K562 (cell line): ENCODE results near the gene ARHGEF12. TPM values are rescaled to one million over a fixed set of nuclear protein-coding genes. Genes with fewer than 3 reads are reported as not detected.

ENCODE experiments used
- ATAC-seq: fragments of 200-7000 bp; cut with Tn5 transposase; 3 replicates; pipeline ENCODE4 v1.9.1; 2020; ENCODE audit warnings: moderate library complexity
- BruUV-seq: library from RNA; stranded (reverse); fragments of 400-500 nt; replicated peaks from 2 replicates; lab custom pipeline; 2021; lab: Mats Ljungman, UMichigan
- CTCF ChIA-PET: fragments of 300-600 bp; formaldehyde crosslinking; extraction: SDS; loops from one replicate; lab custom pipeline; 2021; ENCODE audit warnings: low intra/inter-chr PET ratio; lab: Yijun Ruan, JAX
- POLR2A ChIA-PET: fragments of 300-600, 350-650 bp; sonication (Branson Sonifier 250); formaldehyde crosslinking; extraction: SDS; loops from one replicate; lab custom pipeline; 2021; ENCODE audit warnings: antibody characterized with exemption, inconsistent platforms; lab: Yijun Ruan, JAX
- DNase-seq, 4 experiments: peaks; one replicate each; pipeline versions ENCODE4 v3.0.0 to v3.0.0-alpha.2; 2011 to 2018; ENCODE audit warnings: low spot score in 3 of 4, mixed read lengths in 3 of 4; ENCODE audit errors: extremely low read depth in 1 of 4
- FAIRE-seq: peaks from 2 replicates; lab custom pipeline; 2011; peaks lifted over from hg19 to GRCh38; lab: Jason Lieb, UNC
- H2AFZ ChIP-seq: 2 replicates; pipeline ENCODE4 v1.6.0; 2011; ENCODE audit warnings: low read depth, low read length, control low read depth, inconsistent platforms
- H3K27ac ChIP-seq: fragments of 200-600 bp; 3 replicates; pipeline ENCODE4 v1.8.0; 2011; ENCODE audit warnings: low read depth, mild to moderate bottlenecking, control low read depth, inconsistent platforms, low read length, moderate library complexity, mixed read lengths; ENCODE audit errors: extremely low read depth
- H3K27me3 ChIP-seq, 2 experiments: fragments of 300-600 bp in 1 of 2; 2 replicates in 1 of 2; 3 replicates in 1 of 2; pipeline versions ENCODE4 v1.6.0 to v1.8.0; 2011; ENCODE audit warnings: inconsistent platforms in 2 of 2, low read length in 2 of 2, mild to moderate bottlenecking in 1 of 2, mixed read lengths in 1 of 2, moderate library complexity in 1 of 2; ENCODE audit not compliant: control insufficient read depth in 2 of 2, insufficient read depth in 2 of 2
- H3K36me3 ChIP-seq: fragments of 300-600 bp; 3 replicates; pipeline ENCODE4 v1.8.0; 2011; ENCODE audit warnings: mild to moderate bottlenecking, low read length, inconsistent platforms; ENCODE audit not compliant: control insufficient read depth, insufficient read depth
- H3K4me1 ChIP-seq, 2 experiments: fragments of 200-600 bp in 1 of 2; replicated peaks in 1 of 2; 2 replicates in 1 of 2; 3 replicates in 1 of 2; pipeline versions ENCODE4 v1.5.1 to v1.8.0; 2011; ENCODE audit warnings: inconsistent platforms in 2 of 2, low read length in 2 of 2, mild to moderate bottlenecking in 1 of 2, mixed read lengths in 1 of 2, moderate library complexity in 1 of 2; ENCODE audit not compliant: control insufficient read depth in 2 of 2, insufficient read depth in 2 of 2
- H3K4me2 ChIP-seq: 2 replicates; pipeline ENCODE4 v1.6.1; 2011; ENCODE audit warnings: low read length, control low read depth, inconsistent platforms, mixed read lengths; ENCODE audit not compliant: insufficient read depth
- H3K4me3 ChIP-seq: fragments of 200-600 bp; sonication (generic), shearing (Covaris generic); 2 replicates; pipeline ENCODE4 v1.5.1; 2016; ENCODE audit warnings: control low read depth, inconsistent platforms
- H3K79me2 ChIP-seq: fragments of 200-600 bp; 3 replicates; pipeline ENCODE4 v1.8.0; 2011; ENCODE audit warnings: low read length, inconsistent platforms; ENCODE audit not compliant: control insufficient read depth, insufficient read depth
- H3K9ac ChIP-seq, 2 experiments: 2 replicates each; pipeline versions ENCODE4 v1.6.0 to v1.6.1; 2011; ENCODE audit warnings: low read depth in 2 of 2, low read length in 2 of 2, control low read depth in 1 of 2, inconsistent platforms in 1 of 2, mild to moderate bottlenecking in 1 of 2, mixed read lengths in 1 of 2; ENCODE audit not compliant: insufficient read depth in 1 of 2
- H3K9me1 ChIP-seq: one replicate; pipeline ENCODE4 v1.6.0; 2011; ENCODE audit warnings: inconsistent platforms, mild to moderate bottlenecking, low read length, moderate library complexity; ENCODE audit not compliant: control insufficient read depth, insufficient read depth
- H3K9me3 ChIP-seq: replicated peaks from 2 replicates; pipeline ENCODE4 v1.5.1; 2011; ENCODE audit warnings: low read depth, low read length, inconsistent platforms; ENCODE audit not compliant: control insufficient read depth, insufficient read depth
- H4K20me1 ChIP-seq: replicated peaks from 2 replicates; pipeline ENCODE4 v1.6.1; 2011; ENCODE audit warnings: low read length, inconsistent platforms, mixed read lengths; ENCODE audit not compliant: control insufficient read depth, insufficient read depth
- CTCF ChIP-seq, 3 experiments: IDR thresholded peaks in 2 of 3; conservative IDR thresholded peaks in 1 of 3; 2 replicates each; pipeline ENCODE4 v1.5.1; 2011 to 2012; ENCODE audit warnings: low read length in 3 of 3, mild to moderate bottlenecking in 3 of 3, control low read depth in 2 of 3, improper control_type of control experiment in 1 of 3, inconsistent platforms in 1 of 3, low read depth in 1 of 3, mixed read lengths in 1 of 3, moderate library complexity in 1 of 3; ENCODE audit not compliant: insufficient read depth in 2 of 3
- ELF2 ChIP-seq: fragments of 250-450 bp; sonication (Bioruptor Pico); IDR thresholded peaks from 2 replicates; pipeline ENCODE4 v1.5.0; 2021; ENCODE audit warnings: mild to moderate bottlenecking
- MEF2A ChIP-seq: IDR thresholded peaks from 2 replicates; pipeline ENCODE4 v1.6.1; 2011; ENCODE audit warnings: low read depth, mild to moderate bottlenecking, low read length, moderate library complexity; ENCODE audit not compliant: control insufficient read depth
- RBM25 ChIP-seq: fragments of 200-400 bp; formaldehyde crosslinking; IDR thresholded peaks from 2 replicates; pipeline ENCODE4 v1.6.1; 2018; ENCODE audit warnings: low read length, low read depth, moderate library complexity; ENCODE audit not compliant: severe bottlenecking
- TRIM28 ChIP-seq: fragments of 450-650 bp; IDR thresholded peaks from 2 replicates; pipeline ENCODE4 v1.6.1; 2017
- ZBED1 ChIP-seq: IDR thresholded peaks from 2 replicates; pipeline ENCODE4 v1.6.1; 2014
- ZNF668 ChIP-seq: fragments of 250-450 bp; sonication (Bioruptor Pico); IDR thresholded peaks from 2 replicates; pipeline ENCODE4 v1.8.0; 2022; ENCODE audit warnings: mild to moderate bottlenecking, inconsistent platforms
- WGBS: fragments of 100-300 bp; shearing (Covaris generic); methylation state at CpG from one replicate; pipeline ENCODE4 v1.1.6; 2016; ENCODE audit warnings: low coverage, mixed read lengths; ENCODE audit not compliant: insufficient coverage; ENCODE audit errors: missing lambda C conversion rate; 5-methylcytosine and 5-hydroxymethylcytosine counted together
- in situ Hi-C: fragments of 300-500 bp; cut with MboI; formaldehyde crosslinking; loops from 4 replicates; pipeline ENCODE4 v1.15.0; 2018; ENCODE audit warnings: inconsistent platforms, mixed read lengths
- intact Hi-C: fragments of 100-400 bp; cut with micrococcal nuclease; formaldehyde crosslinking; loops from 2 replicates; pipeline ENCODE4 v1.14.2; 2022
- polyA plus RNA-seq, 8 experiments: library from polyadenylated mRNA; depleted of rRNA in 4 of 8; stranded (reverse) in 5 of 8; unstranded in 3 of 8; fragments of >200 nt; fragmentation: Nextera tagmentation in 2 of 8; fragmentation: Illumina TruSeq in 1 of 8; extraction: Ambion mirVana in 2 of 8; extraction: Trizol in 1 of 8; gene quantifications; 2 replicates each; pipeline versions ENCODE4 v1.2.1 to v1.2.3, GENCODE V29; 2011 to 2014; ENCODE audit warnings: inconsistent platforms in 1 of 8, missing spikeins in 1 of 8
- total RNA-seq, 7 experiments: library from RNA; depleted of rRNA in 6 of 7; stranded (reverse); fragments of >200 nt in 6 of 7; fragmentation: Illumina TruSeq in 2 of 7; extraction: Trizol in 2 of 7; gene quantifications; 2 replicates each; pipeline versions ENCODE4 v1.2.1 to v1.2.3, GENCODE V29; 2011 to 2021; ENCODE audit warnings: low replicate concordance in 1 of 7

The ARHGEF12 gene
- total and polyA plus RNA-seq, 9 of the 15 experiments (the other 6 are each of a cell fraction or from before 2014, with no cell fraction given) = 3.5 to 51.7 (median 29.5) TPM

GRCh38 chr11:120528749-120529148 is 192.5 kb downstream of the ARHGEF12 start:
- FAIRE-seq (no peak), DNase-seq (no peak), ATAC-seq (no peak)
- no peak overlapping the region for H3K4me2 ChIP-seq
- intact Hi-C loops = no loop called here
- H3K4me1 ChIP-seq = no peaks in the 10 kb centered on the region
- in situ Hi-C loops = loop anchor here (10.0 kb wide), 1 partner anchor 1066 kb away; no protein-coding TSS in a partner anchor
- ChIA-PET CTCF (no interaction called here), POLR2A (interaction anchor here (0.7 kb wide), 1 partner anchor 10 kb away, joined by 4 read pairs; no protein-coding TSS in a partner anchor)
- H3K79me2 ChIP-seq = no peaks in the 10 kb centered on the region
- 5% methylated on average over 3 of the region's 4 CpGs for WGBS
- no peak overlapping the region for H3K4me3 ChIP-seq
- H4K20me1 ChIP-seq = peaks cover 15% of the 10 kb centered on the region; the same call in 1 of the 2 replicates
- H3K27ac ChIP-seq = no peak overlapping the region
- no peak overlapping the region for H2AFZ ChIP-seq
- H3K9me3 ChIP-seq = no peaks in the 10 kb centered on the region
- H3K9me1 ChIP-seq = no peaks in the 10 kb centered on the region
- H3K9ac ChIP-seq = no peak overlapping the region
- peaks cover 37 to 88% of the 10 kb centered on the region in 2 experiments; a peak in 4 of 5 replicates for H3K27me3 ChIP-seq
- TF ChIP-seq MEF2A (no peak), RBM25 (peak; percentile 51)
- TF ChIP-seq, all 486 proteins: peak for 1
- BruUV-seq = no TSS peak
- no peaks in the 10 kb centered on the region for H3K36me3 ChIP-seq

GRCh38 chr11:120529214-120529613 is 193.0 kb downstream of the ARHGEF12 start:
- intact Hi-C loops (no loop called here), in situ Hi-C loops (loop anchor here (10.0 kb wide), 1 partner anchor 1066 kb away; no protein-coding TSS in a partner anchor)
- no TSS peak for BruUV-seq
- Histone ChIP-seq H3K9me3 (no peaks in the 10 kb centered on the region), H3K9ac (peak overlapping the region in 1 of 2 experiments; percentile 43; a peak in 1 of 4 replicates), H3K4me3 (no peak overlapping the region), H3K27ac (no peak overlapping the region), H3K4me2 (no peak overlapping the region), H3K4me1 (no peaks in the 10 kb centered on the region), H3K27me3 (peaks cover 38 to 86% of the 10 kb centered on the region in 2 experiments; a peak in 4 of 5 replicates), H2AFZ (no peak overlapping the region), H3K9me1 (no peaks in the 10 kb centered on the region), H4K20me1 (peaks cover 15% of the 10 kb centered on the region; the same call in 1 of the 2 replicates), H3K79me2 (no peaks in the 10 kb centered on the region), H3K36me3 (no peaks in the 10 kb centered on the region)
- no peak for TF ChIP-seq ZBED1
- TF ChIP-seq CTCF (IDR thresholded peaks at IDR 0.05 in 2 of 3, conservative IDR thresholded peaks at IDR 0.05 in 1 of 3; ENCODE audit: insufficient read depth in 2 of 3, low read depth in 1 of 3, low read length in 3 of 3) = 0 out of 6 replicates have a peak, but pooled peaks of 1 of the 3 experiments have one; percentile 11
- no peak for TF ChIP-seq ZNF668 (CRISPR knock-in tag)
- TF ChIP-seq ELF2 = no peak
- no peak for TF ChIP-seq TRIM28
- DNase-seq (no peak), ATAC-seq (peak; percentile 73), FAIRE-seq (no peak)
- ChIA-PET CTCF (no interaction called here), POLR2A (interaction anchor here (0.7 kb wide), 1 partner anchor 10 kb away, joined by 4 read pairs; no protein-coding TSS in a partner anchor)
- WGBS = 13% methylated on average over 7 of the region's 7 CpGs
